Measurements from ENCODE around the gene TMEM245. TPM values are rescaled to one million over a fixed set of nuclear protein-coding genes. Genes with fewer than 3 reads are reported as not detected.

Gene TMEM245
- total and polyA plus RNA-seq, 2 donors (not counting 3 experiments of a cell fraction or from before 2014, with no cell fraction given), result 44.2 to 48.0 TPM

DNA sequence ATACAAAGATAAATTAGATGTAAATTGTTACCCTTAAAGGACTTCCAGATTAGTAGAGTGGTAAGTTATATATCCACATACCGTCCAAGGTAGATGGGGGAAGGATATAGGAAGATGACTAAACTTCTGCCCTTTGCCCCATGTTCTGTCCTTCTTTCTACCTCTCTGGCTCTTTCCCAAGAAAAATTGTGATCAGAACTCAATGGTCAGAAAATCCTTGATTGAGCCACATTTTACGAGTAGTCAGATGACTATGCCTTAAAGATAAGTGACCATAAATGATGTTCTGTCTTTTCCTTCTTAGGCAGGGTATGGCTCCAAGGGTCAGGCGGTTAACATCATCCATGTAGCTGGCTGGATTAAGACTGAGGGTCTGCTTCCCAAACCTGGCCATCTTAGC lies 42.9 kb upstream of the TMEM245 start:
- Histone ChIP-seq H3K79me2 (ENCODE audit: control insufficient read depth, insufficient read depth, low read length) (no peaks in the 10 kb centered on the region), H3K27ac (ENCODE audit: insufficient read depth, low read depth, low read length) (no peak overlapping the region), H3K9ac (replicated peaks; ENCODE audit: extremely low read depth, insufficient read depth, low read length) (no peak overlapping the region), H4K20me1 (replicated peaks; ENCODE audit: control insufficient read depth, extremely low read depth, insufficient read depth, low read length) (no peaks in the 10 kb centered on the region), H3K36me3 (ENCODE audit: control insufficient read depth in 2 of 2, extremely low read depth in 1 of 2, insufficient read depth in 2 of 2, low read length in 2 of 2) (no peaks in the 10 kb centered on the region), H3K9me1 (replicated peaks; ENCODE audit: control insufficient read depth, extremely low read depth, insufficient read depth, low read length) (no peaks in the 10 kb centered on the region), H3K9me3 (replicated peaks; ENCODE audit: control insufficient read depth, insufficient read depth, low read length) (no peaks in the 10 kb centered on the region), H3K27me3 (ENCODE audit: control insufficient read depth in 2 of 2, insufficient read depth in 2 of 2, low read length in 2 of 2) (peaks cover 26 to 27% of the 10 kb centered on the region in 2 experiments), H3K4me1 (ENCODE audit: control insufficient read depth, extremely low read depth, insufficient read depth, low read length) (no peaks in the 10 kb centered on the region), H2AFZ (ENCODE audit: low read depth, low read length) (no peak overlapping the region), H3K4me2 (ENCODE audit: insufficient read depth, low read length) (no peak overlapping the region), H3K4me3 (replicated peaks in 1 of 3; ENCODE audit: insufficient read depth in 1 of 3, low read depth in 1 of 3, low read length in 3 of 3) (no peak overlapping the region)
- FAIRE-seq, result no peak
- CTCF ChIA-PET, result interaction anchor here (1.3 kb wide), 1 partner anchor 20 kb away, joined by 3 read pairs; no protein-coding TSS in a partner anchor
- BruUV-seq (replicated peaks), result no TSS peak
- intact Hi-C loops (cut with micrococcal nuclease) (no loop called here), dilution Hi-C loops (cut with MboI; ENCODE audit: extremely low pct_ligation_motif_present, low sequenced_read_pairs) (no loop called here)
- no peak for DNase-seq (ENCODE audit: low read depth, low spot score)
- TF ChIP-seq, protein P1, sequence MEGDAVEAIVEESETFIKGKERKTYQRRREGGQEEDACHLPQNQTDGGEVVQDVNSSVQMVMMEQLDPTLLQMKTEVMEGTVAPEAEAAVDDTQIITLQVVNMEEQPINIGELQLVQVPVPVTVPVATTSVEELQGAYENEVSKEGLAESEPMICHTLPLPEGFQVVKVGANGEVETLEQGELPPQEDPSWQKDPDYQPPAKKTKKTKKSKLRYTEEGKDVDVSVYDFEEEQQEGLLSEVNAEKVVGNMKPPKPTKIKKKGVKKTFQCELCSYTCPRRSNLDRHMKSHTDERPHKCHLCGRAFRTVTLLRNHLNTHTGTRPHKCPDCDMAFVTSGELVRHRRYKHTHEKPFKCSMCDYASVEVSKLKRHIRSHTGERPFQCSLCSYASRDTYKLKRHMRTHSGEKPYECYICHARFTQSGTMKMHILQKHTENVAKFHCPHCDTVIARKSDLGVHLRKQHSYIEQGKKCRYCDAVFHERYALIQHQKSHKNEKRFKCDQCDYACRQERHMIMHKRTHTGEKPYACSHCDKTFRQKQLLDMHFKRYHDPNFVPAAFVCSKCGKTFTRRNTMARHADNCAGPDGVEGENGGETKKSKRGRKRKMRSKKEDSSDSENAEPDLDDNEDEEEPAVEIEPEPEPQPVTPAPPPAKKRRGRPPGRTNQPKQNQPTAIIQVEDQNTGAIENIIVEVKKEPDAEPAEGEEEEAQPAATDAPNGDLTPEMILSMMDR (IDR thresholded peaks at IDR 0.05; ENCODE audit: extremely low read depth in 1 of 2, insufficient read depth in 1 of 2, low read depth in 1 of 2, low read length in 2 of 2), result no peak
- TF ChIP-seq POLR2A (IDR thresholded peaks at IDR 0.05; ENCODE audit: low read depth, low read length) (no peak), FOS (IDR thresholded peaks at IDR 0.05; ENCODE audit: borderline replicate concordance, insufficient read depth, low read length) (no peak), JUN (IDR thresholded peaks at IDR 0.05; ENCODE audit: borderline replicate concordance, insufficient read depth, insufficient read length, low read depth) (no peak), EZH2 (IDR thresholded peaks at IDR 0.05; ENCODE audit: borderline replicate concordance, low read depth, low read length, severe bottlenecking) (no peak), POLR2AphosphoS5 (IDR thresholded peaks at IDR 0.05; ENCODE audit: insufficient read depth, low read depth, low read length) (no peak), GATA2 (IDR thresholded peaks at IDR 0.05; ENCODE audit: insufficient read depth, insufficient read length, low read depth, low read length) (no peak), MYC (IDR thresholded peaks at IDR 0.05; ENCODE audit: low read depth, low read length) (no peak)
- TF ChIP-seq, protein P2, sequence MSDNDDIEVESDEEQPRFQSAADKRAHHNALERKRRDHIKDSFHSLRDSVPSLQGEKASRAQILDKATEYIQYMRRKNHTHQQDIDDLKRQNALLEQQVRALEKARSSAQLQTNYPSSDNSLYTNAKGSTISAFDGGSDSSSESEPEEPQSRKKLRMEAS (IDR thresholded peaks at IDR 0.05; ENCODE audit: insufficient read depth, insufficient read length), result no peak
- POLR2A ChIA-PET, result no interaction called here
